Measurements from ENCODE around the gene TRIO. TPM values are rescaled to one million over a fixed set of nuclear protein-coding genes. Genes with fewer than 3 reads are reported as not detected.

The TRIO gene
- total RNA-seq, 5 donors from 2014 or later (not counting 1 experiment from before 2014, with no cell fraction given): 6.2 to 31.1 (median 11.8) TPM

DNA sequence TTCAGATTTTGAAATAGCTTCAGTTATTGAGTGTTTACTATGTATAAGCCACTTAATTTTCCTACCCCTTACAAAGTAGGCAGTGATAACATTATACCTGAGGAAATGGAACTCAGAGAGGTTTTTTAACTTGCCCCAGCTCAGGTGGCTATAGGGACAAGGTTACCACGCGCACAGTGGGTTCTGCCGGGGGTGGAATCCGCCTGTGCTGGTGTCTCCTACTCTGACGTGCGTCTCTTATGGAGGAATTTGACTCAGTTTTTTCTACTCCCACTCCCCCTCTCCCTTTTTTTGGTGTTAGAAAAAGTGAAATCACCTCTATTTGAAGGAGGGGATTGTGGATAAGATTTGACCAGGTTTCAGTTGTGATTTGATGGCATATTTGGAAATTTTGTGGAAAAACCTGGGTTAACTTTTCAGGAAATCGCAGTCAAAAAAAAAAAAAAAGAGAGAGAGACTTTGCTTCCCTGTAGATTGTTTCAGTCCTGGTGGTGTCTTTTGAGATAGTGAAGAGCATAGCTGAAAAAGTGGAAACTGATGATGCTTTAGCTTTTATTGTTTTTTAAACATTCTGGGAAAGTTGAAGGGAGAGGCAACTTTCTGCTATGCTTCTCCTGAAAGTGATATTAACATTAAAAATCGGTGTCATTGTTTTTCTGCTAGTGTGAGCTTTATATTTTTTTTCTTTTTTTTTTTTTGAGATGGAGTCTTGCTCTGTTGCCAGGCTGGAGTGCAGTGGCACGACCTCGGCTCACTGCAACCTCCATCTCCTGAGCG lies 15.9 kb downstream of the TRIO start:
- peaks cover 0 to 8% of the 10 kb centered on the region in 2 donors for H3K27me3 Mint-ChIP-seq
- no peak for ATAC-seq (replicated peaks in 1 of 4)
- WGBS (ENCODE audit: insufficient coverage): 100% methylated on average over 1 of the region's 11 CpGs
- H3K9me3 Mint-ChIP-seq: peaks cover 0 to 3% (median 3%) of the 10 kb centered on the region in 3 donors
- Histone ChIP-seq H3K27ac (ENCODE audit: low read length) (no peak overlapping the region), H3K4me1 (ENCODE audit: control insufficient read depth in 1 of 2, extremely low read depth in 1 of 2, insufficient read depth in 2 of 2, low read length in 2 of 2) (no peaks in the 10 kb centered on the region), H3K36me3 (ENCODE audit: control insufficient read depth in 2 of 2, extremely low read depth in 1 of 2, insufficient read depth in 1 of 2, low read length in 1 of 2) (no peaks in the 10 kb centered on the region), H3K9me3 (no peaks in the 10 kb centered on the region), H3K4me3 (ENCODE audit: control insufficient read depth in 1 of 2, extremely low read depth in 1 of 2, low read length in 1 of 2) (no peak overlapping the region), H3K27me3 (replicated peaks in 1 of 2; ENCODE audit: control insufficient read depth in 2 of 2, extremely low read depth in 1 of 2, insufficient read depth in 2 of 2, low read length in 1 of 2) (peaks cover 0 to 3% of the 10 kb centered on the region in 2 experiments)
- H3K36me3 Mint-ChIP-seq: no peaks in the 10 kb centered on the region
- no peak for DNase-seq
- no peaks in the 10 kb centered on the region for H3K4me1 Mint-ChIP-seq
- CTCF ChIA-PET: interaction anchor here in 1 of 2 donors (0.7 kb wide), 2 partner anchors 13 to 601 kb away, joined by 4 to 5 read pairs; no protein-coding TSS in a partner anchor
- POLR2A ChIA-PET: no interaction called here
- H3K27ac Mint-ChIP-seq: no peak overlapping the region
- no peak overlapping the region for H3K4me3 Mint-ChIP-seq

DNA sequence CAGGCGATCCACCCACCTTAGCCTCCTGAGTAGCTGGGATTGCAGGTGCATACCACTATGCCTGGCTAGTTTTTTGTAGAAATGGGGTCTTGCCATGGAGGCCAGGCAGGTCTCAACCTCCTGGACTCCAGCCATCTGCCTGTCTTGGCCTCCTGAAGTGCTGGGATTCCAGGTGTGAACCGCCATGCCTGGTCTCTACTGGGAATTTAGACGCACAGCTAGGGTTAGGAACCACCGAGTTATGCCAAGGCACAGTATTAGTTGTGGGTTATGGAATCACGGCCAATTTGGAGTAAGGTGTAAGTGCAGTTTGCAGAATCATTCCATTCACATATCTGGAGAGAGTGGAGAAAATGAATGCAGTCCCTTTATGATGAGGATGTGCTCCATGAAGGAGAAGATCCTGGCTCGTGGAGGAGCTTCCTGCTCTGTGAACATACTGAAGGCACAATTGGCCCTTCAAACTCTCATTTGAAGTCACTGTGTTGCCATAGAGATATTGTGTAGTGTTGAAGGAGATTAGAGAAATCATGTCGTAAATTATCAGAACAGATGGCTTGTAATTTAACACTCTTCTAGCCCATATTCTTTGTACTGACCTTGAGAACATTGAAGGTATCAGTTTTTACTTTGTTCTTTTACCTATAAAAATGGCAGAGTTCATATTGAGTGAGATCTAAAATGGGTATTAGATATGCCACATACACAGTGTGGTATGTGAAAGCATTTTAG lies 18.8 kb downstream of the TRIO start:
- Mint-ChIP-seq H3K9me3 (peaks cover 3 to 9% (median 9%) of the 10 kb centered on the region in 3 donors), H3K36me3 (no peaks in the 10 kb centered on the region), H3K27ac (no peak overlapping the region), H3K4me3 (no peak overlapping the region), H3K27me3 (peaks cover 0 to 7% of the 10 kb centered on the region in 2 donors), H3K4me1 (no peaks in the 10 kb centered on the region)
- ChIA-PET POLR2A (no interaction called here), CTCF (no interaction called here)
- H3K9me3 ChIP-seq: no peaks in the 10 kb centered on the region
- no peak overlapping the region for H3K4me3 ChIP-seq (ENCODE audit: control insufficient read depth in 1 of 2, extremely low read depth in 1 of 2, low read length in 1 of 2)
- H3K36me3 ChIP-seq (ENCODE audit: control insufficient read depth in 2 of 2, extremely low read depth in 1 of 2, insufficient read depth in 1 of 2, low read length in 1 of 2): no peaks in the 10 kb centered on the region
- no peaks in the 10 kb centered on the region for H3K27me3 ChIP-seq (replicated peaks in 1 of 2; ENCODE audit: control insufficient read depth in 2 of 2, extremely low read depth in 1 of 2, insufficient read depth in 2 of 2, low read length in 1 of 2)
- WGBS (ENCODE audit: insufficient coverage): 87% methylated on average over 3 of the region's 7 CpGs
- H3K27ac ChIP-seq (ENCODE audit: low read length): no peak overlapping the region
- ATAC-seq (replicated peaks in 1 of 4): no peak
- no peak for DNase-seq
- H3K4me1 ChIP-seq (ENCODE audit: control insufficient read depth in 1 of 2, extremely low read depth in 1 of 2, insufficient read depth in 2 of 2, low read length in 2 of 2): no peaks in the 10 kb centered on the region

GRCh38 chr5:14164164-14165163 lies 21.3 kb downstream of the TRIO start:
- no peaks in the 10 kb centered on the region for H3K36me3 Mint-ChIP-seq

GRCh38 chr5:14165375-14166106 lies 22.4 kb downstream of the TRIO start:
- no peaks in the 10 kb centered on the region for H3K36me3 ChIP-seq (ENCODE audit: control insufficient read depth in 2 of 2, extremely low read depth in 1 of 2, insufficient read depth in 1 of 2, low read length in 1 of 2)
- ChIA-PET CTCF (no interaction called here), POLR2A (no interaction called here)
- no peak for ATAC-seq (replicated peaks in 1 of 4)
- H3K4me3 ChIP-seq (ENCODE audit: control insufficient read depth in 1 of 2, extremely low read depth in 1 of 2, low read length in 1 of 2): no peak overlapping the region
- no peaks in the 10 kb centered on the region for H3K36me3 Mint-ChIP-seq
- H3K27ac Mint-ChIP-seq: no peak overlapping the region
- peaks cover 5 to 9% (median 5%) of the 10 kb centered on the region in 3 donors for H3K4me1 Mint-ChIP-seq
- peaks cover 0 to 2% of the 10 kb centered on the region in 2 experiments for H3K27me3 ChIP-seq (replicated peaks in 1 of 2; ENCODE audit: control insufficient read depth in 2 of 2, extremely low read depth in 1 of 2, insufficient read depth in 2 of 2, low read length in 1 of 2)
- peaks cover 2 to 3% of the 10 kb centered on the region in 2 donors for H3K27me3 Mint-ChIP-seq
- no peak for DNase-seq
- WGBS (ENCODE audit: insufficient coverage): 67% methylated on average over 1 of the region's 9 CpGs
- H3K9me3 Mint-ChIP-seq: peaks cover 3 to 9% (median 9%) of the 10 kb centered on the region in 3 donors
- no peak overlapping the region for H3K27ac ChIP-seq (ENCODE audit: low read length)
- no peak overlapping the region for H3K4me3 Mint-ChIP-seq
- no peaks in the 10 kb centered on the region for H3K9me3 ChIP-seq
- peaks cover 0 to 9% of the 10 kb centered on the region in 2 experiments for H3K4me1 ChIP-seq (ENCODE audit: control insufficient read depth in 1 of 2, extremely low read depth in 1 of 2, insufficient read depth in 2 of 2, low read length in 2 of 2)

More at GRCh38 chr5:14164164-14165163, 21.3 kb downstream of the TRIO start:
- Histone ChIP-seq H3K4me3 (ENCODE audit: control insufficient read depth in 1 of 2, extremely low read depth in 1 of 2, low read length in 1 of 2) (no peak overlapping the region), H3K9me3 (no peaks in the 10 kb centered on the region), H3K27me3 (replicated peaks in 1 of 2; ENCODE audit: control insufficient read depth in 2 of 2, extremely low read depth in 1 of 2, insufficient read depth in 2 of 2, low read length in 1 of 2) (no peaks in the 10 kb centered on the region), H3K27ac (ENCODE audit: low read length) (no peak overlapping the region), H3K4me1 (ENCODE audit: control insufficient read depth in 1 of 2, extremely low read depth in 1 of 2, insufficient read depth in 2 of 2, low read length in 2 of 2) (peaks cover 0 to 9% of the 10 kb centered on the region in 2 experiments), H3K36me3 (ENCODE audit: control insufficient read depth in 2 of 2, extremely low read depth in 1 of 2, insufficient read depth in 1 of 2, low read length in 1 of 2) (no peaks in the 10 kb centered on the region)
- Mint-ChIP-seq H3K4me1 (peaks cover 5 to 9% (median 5%) of the 10 kb centered on the region in 3 donors), H3K9me3 (peaks cover 3 to 9% (median 9%) of the 10 kb centered on the region in 3 donors), H3K27ac (no peak overlapping the region), H3K27me3 (peaks cover 0 to 5% of the 10 kb centered on the region in 2 donors), H3K4me3 (no peak overlapping the region)
- DNase-seq (no peak), ATAC-seq (replicated peaks in 1 of 4) (no peak)
- POLR2A ChIA-PET: no interaction called here
- CTCF ChIA-PET: no interaction called here
- WGBS (ENCODE audit: insufficient coverage): 90% methylated on average over 2 of the region's 7 CpGs

DNA sequence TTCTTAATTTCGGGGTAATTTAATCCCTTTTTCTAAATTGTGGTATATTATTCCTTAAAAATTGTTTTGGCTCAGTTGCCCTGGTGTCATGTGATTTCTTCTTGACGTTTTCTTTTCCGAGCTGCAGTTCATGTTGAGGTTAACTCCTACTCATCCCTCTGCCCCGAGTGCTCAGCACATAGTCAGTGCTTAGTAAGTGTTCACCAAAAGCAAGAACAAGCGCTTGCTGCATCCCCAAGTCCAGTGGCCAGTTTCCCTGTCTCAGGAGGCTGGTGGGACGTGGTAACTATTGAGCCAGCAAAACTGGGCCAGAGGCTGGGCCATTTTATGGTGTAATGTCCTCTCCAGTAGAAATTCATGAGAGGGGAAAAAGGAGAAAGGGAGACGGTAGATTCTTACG lies 23.3 kb downstream of the TRIO start:
- Mint-ChIP-seq H3K27ac (no peak overlapping the region), H3K9me3 (peaks cover 3 to 9% (median 9%) of the 10 kb centered on the region in 3 donors), H3K36me3 (no peaks in the 10 kb centered on the region), H3K4me3 (no peak overlapping the region), H3K27me3 (peaks cover 2 to 3% of the 10 kb centered on the region in 2 donors), H3K4me1 (peaks cover 5 to 9% (median 6%) of the 10 kb centered on the region in 3 donors)
- ATAC-seq (replicated peaks in 1 of 4) (no peak), DNase-seq (no peak)
- H3K9me3 ChIP-seq: no peaks in the 10 kb centered on the region
- H3K4me1 ChIP-seq (ENCODE audit: control insufficient read depth in 1 of 2, extremely low read depth in 1 of 2, insufficient read depth in 2 of 2, low read length in 2 of 2): peaks cover 0 to 12% of the 10 kb centered on the region in 2 experiments
- ChIA-PET POLR2A (interaction anchor here in 1 of 2 donors (0.6 kb wide), 1 partner anchor 14 kb away, joined by 9 read pairs; no protein-coding TSS in a partner anchor), CTCF (no interaction called here)
- WGBS (ENCODE audit: insufficient coverage): 86% methylated on average over 7 of the region's 8 CpGs
- no peak overlapping the region for H3K4me3 ChIP-seq (ENCODE audit: control insufficient read depth in 1 of 2, extremely low read depth in 1 of 2, low read length in 1 of 2)
- H3K27ac ChIP-seq (ENCODE audit: low read length): no peak overlapping the region
- H3K27me3 ChIP-seq (replicated peaks in 1 of 2; ENCODE audit: control insufficient read depth in 2 of 2, extremely low read depth in 1 of 2, insufficient read depth in 2 of 2, low read length in 1 of 2): peaks cover 0 to 3% of the 10 kb centered on the region in 2 experiments
- H3K36me3 ChIP-seq (ENCODE audit: control insufficient read depth in 2 of 2, extremely low read depth in 1 of 2, insufficient read depth in 1 of 2, low read length in 1 of 2): no peaks in the 10 kb centered on the region

Data from T-cell (primary cell).